Testis (tissue), 2 donors: ENCODE results near the gene EEF1AKMT2.

Experiments
- POLR2A ChIP-seq: fragments of 450-650 bp; IDR thresholded peaks from one replicate; pipeline ENCODE4 v1.6.1; 2017; ENCODE audit warnings: antibody characterized with exemption, mild to moderate bottlenecking, moderate library complexity
- TF ChIP-seq, protein P1 (sequence below), 3 experiments: fragments of 450-650 bp in 2 of 3; fragments of 200-600 bp in 1 of 3; sonication (generic) in 1 of 3; IDR thresholded peaks; one replicate each; pipeline ENCODE4 v1.5.1; 2016 to 2019; ENCODE audit warnings: antibody characterized with exemption in 3 of 3, mild to moderate bottlenecking in 2 of 3, moderate library complexity in 1 of 3

DNA sequence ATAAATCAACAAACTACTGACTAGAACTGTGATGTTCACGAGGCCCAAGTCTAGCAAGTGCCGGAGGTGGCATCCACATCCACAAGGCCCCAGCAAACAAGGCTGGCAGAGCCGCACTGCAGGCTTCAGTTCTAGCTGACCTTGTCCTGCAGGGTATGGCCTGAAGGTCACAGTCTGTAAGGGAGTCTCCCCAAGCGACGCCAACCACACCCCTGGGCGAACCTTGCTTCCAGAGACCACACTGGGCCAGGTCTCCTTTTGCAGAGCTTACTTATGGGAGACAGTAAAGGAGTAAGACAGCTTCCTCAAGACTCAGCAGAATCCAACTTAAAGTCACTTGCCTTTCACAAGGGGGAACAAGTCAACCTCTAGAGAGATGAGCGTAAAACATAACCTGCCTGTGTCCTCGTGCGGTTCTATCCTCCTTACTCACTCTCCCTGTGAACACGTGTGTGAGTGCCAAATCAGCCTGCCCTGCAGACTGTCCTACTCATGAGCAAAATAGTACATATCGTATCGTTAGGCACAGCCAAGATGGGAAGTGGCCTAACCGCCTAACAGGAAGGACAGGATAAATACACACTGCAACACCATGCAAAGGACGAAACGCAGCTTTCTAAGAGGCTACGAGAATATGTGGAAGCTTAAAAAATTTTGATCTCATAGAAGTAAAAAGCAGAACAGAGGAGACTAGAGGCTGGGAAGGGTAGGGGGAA is 70.2 kb downstream of the EEF1AKMT2 start:
- TF ChIP-seq, protein P1, sequence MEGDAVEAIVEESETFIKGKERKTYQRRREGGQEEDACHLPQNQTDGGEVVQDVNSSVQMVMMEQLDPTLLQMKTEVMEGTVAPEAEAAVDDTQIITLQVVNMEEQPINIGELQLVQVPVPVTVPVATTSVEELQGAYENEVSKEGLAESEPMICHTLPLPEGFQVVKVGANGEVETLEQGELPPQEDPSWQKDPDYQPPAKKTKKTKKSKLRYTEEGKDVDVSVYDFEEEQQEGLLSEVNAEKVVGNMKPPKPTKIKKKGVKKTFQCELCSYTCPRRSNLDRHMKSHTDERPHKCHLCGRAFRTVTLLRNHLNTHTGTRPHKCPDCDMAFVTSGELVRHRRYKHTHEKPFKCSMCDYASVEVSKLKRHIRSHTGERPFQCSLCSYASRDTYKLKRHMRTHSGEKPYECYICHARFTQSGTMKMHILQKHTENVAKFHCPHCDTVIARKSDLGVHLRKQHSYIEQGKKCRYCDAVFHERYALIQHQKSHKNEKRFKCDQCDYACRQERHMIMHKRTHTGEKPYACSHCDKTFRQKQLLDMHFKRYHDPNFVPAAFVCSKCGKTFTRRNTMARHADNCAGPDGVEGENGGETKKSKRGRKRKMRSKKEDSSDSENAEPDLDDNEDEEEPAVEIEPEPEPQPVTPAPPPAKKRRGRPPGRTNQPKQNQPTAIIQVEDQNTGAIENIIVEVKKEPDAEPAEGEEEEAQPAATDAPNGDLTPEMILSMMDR (IDR thresholded peaks at IDR 0.05) = no peak
- no peak for TF ChIP-seq POLR2A
